WTC11 (cell line): ENCODE measurements around the gene GFOD1. TPM values are rescaled to one million over a fixed set of nuclear protein-coding genes. Genes with fewer than 3 reads are reported as not detected.

Experiments used
- ATAC-seq: fragments of 200-7000 bp; cut with Tn5 transposase; 2 replicates; pipeline ENCODE4 v1.10.0; 2021; ENCODE audit warnings: mild to moderate bottlenecking, moderate library complexity
- CTCF ChIA-PET: fragments of 300-600 bp; sonication (Branson Sonifier 250); formaldehyde crosslinking; loops from one replicate; lab custom pipeline; 2021; ENCODE audit warnings: antibody characterized with exemption; lab: Charles Lee
- POLR2A ChIA-PET: fragments of 350-600 bp; sonication (Branson Sonifier 250); formaldehyde crosslinking; loops from one replicate; lab custom pipeline; 2021; ENCODE audit warnings: antibody characterized with exemption; lab: Charles Lee
- DNase-seq: peaks from one replicate; pipeline ENCODE4 v3.0.0; 2021; ENCODE audit warnings: low spot score
- H3K27ac Mint-ChIP-seq: 2 replicates; pipeline ENCODE4 v1.8.0; 2021; ENCODE audit warnings: mixed read lengths
- H3K27me3 Mint-ChIP-seq: 2 replicates; pipeline ENCODE4 v1.8.0; 2021; ENCODE audit warnings: low read depth, mild to moderate bottlenecking, moderate library complexity, mixed read lengths
- H3K36me3 Mint-ChIP-seq: 2 replicates; pipeline ENCODE4 v1.8.0; 2021; ENCODE audit warnings: mixed read lengths
- H3K4me1 Mint-ChIP-seq: 2 replicates; pipeline ENCODE4 v1.8.0; 2022; ENCODE audit warnings: mixed read lengths
- H3K4me3 Mint-ChIP-seq: 2 replicates; pipeline ENCODE4 v1.8.0; 2021; ENCODE audit warnings: mild to moderate bottlenecking, moderate library complexity, mixed read lengths
- H3K9me3 Mint-ChIP-seq: 2 replicates; pipeline ENCODE4 v1.8.0; 2021; ENCODE audit warnings: mixed read lengths
- CREM ChIP-seq: sonication (generic); formaldehyde crosslinking; IDR thresholded peaks from 2 replicates; pipeline ENCODE4 v1.8.1; 2022; ENCODE audit warnings: mild to moderate bottlenecking, missing genetic modification reagents, moderate library complexity
- FOXK1 ChIP-seq: sonication (generic); formaldehyde crosslinking; IDR thresholded peaks from 2 replicates; pipeline ENCODE4 v1.8.0; 2022; ENCODE audit warnings: mild to moderate bottlenecking, moderate library complexity, missing genetic modification reagents
- GABPB1 ChIP-seq: sonication (generic); formaldehyde crosslinking; IDR thresholded peaks from 2 replicates; pipeline ENCODE4 v1.8.1; 2023; ENCODE audit warnings: mild to moderate bottlenecking, missing genetic modification reagents
- SMAD3 ChIP-seq: sonication (generic); formaldehyde crosslinking; IDR thresholded peaks from 2 replicates; pipeline ENCODE4 v1.8.0; 2022; ENCODE audit warnings: missing genetic modification reagents, mild to moderate bottlenecking, borderline replicate concordance
- SMAD4 ChIP-seq: sonication (generic); formaldehyde crosslinking; IDR thresholded peaks from 2 replicates; pipeline ENCODE4 v1.8.0; 2022; ENCODE audit warnings: mild to moderate bottlenecking, missing genetic modification reagents
- total RNA-seq: library from RNA; stranded (reverse); gene quantifications from 3 replicates; pipeline ENCODE4 v1.2.3, GENCODE V29; 2021
- TF ChIP-seq, protein P1 (sequence below): sonication (generic); formaldehyde crosslinking; conservative IDR thresholded peaks from 2 replicates; pipeline ENCODE4 v1.8.1; 2023; ENCODE audit warnings: mild to moderate bottlenecking, low read depth, missing genetic modification reagents, moderate library complexity
- TF ChIP-seq, protein P2 (sequence below): sonication (generic); formaldehyde crosslinking; IDR thresholded peaks from 2 replicates; pipeline ENCODE4 v1.8.1; 2023; ENCODE audit warnings: mild to moderate bottlenecking, missing genetic modification reagents, borderline replicate concordance
- TF ChIP-seq, protein P3 (sequence below): sonication (generic); formaldehyde crosslinking; IDR thresholded peaks from 2 replicates; pipeline ENCODE4 v1.8.1; 2023; ENCODE audit warnings: mild to moderate bottlenecking, missing genetic modification reagents, moderate library complexity
- TF ChIP-seq, protein P4 (sequence below): fragments of 200-600 bp; IDR thresholded peaks from 2 replicates; pipeline ENCODE4 v1.8.0; 2022; ENCODE audit warnings: antibody characterized with exemption
- TF ChIP-seq, protein P5 (sequence below): sonication (generic); formaldehyde crosslinking; IDR thresholded peaks from 2 replicates; pipeline ENCODE4 v1.8.0; 2022; ENCODE audit warnings: missing genetic modification reagents
- TF ChIP-seq, protein P6 (sequence below): sonication (generic); formaldehyde crosslinking; IDR thresholded peaks from 2 replicates; pipeline ENCODE4 v1.8.1; 2023; ENCODE audit warnings: mild to moderate bottlenecking, missing genetic modification reagents

GFOD1 gene
- total RNA-seq, 1 experiment from 2014 or later, result 8.5 TPM

DNA sequence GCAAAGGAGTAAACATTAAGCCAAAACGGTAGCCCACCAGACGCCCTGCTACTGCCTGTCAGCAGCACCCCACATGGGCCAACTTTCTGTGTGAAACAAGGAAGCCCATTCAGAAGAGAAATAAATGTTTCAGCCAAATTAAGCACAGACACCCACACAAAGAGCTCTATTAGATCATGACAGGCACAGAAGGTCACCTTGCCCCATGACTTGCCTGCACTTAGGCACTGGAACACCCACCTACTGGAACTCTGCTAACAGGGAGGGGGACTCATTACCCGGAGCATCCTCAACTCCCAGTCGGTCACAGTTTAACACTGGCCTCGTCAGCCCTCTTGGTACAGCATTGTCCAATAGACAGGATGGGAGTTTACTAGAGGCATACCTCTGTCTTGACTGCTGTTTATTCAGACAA lies 31.8 kb downstream of the GFOD1 start:
- H3K4me3 Mint-ChIP-seq, result no peak overlapping the region
- H3K27ac Mint-ChIP-seq, result no peak overlapping the region
- no peak for TF ChIP-seq SMAD3 (CRISPR knock-in tag)
- no peak for TF ChIP-seq CREM
- TF ChIP-seq, protein P1, sequence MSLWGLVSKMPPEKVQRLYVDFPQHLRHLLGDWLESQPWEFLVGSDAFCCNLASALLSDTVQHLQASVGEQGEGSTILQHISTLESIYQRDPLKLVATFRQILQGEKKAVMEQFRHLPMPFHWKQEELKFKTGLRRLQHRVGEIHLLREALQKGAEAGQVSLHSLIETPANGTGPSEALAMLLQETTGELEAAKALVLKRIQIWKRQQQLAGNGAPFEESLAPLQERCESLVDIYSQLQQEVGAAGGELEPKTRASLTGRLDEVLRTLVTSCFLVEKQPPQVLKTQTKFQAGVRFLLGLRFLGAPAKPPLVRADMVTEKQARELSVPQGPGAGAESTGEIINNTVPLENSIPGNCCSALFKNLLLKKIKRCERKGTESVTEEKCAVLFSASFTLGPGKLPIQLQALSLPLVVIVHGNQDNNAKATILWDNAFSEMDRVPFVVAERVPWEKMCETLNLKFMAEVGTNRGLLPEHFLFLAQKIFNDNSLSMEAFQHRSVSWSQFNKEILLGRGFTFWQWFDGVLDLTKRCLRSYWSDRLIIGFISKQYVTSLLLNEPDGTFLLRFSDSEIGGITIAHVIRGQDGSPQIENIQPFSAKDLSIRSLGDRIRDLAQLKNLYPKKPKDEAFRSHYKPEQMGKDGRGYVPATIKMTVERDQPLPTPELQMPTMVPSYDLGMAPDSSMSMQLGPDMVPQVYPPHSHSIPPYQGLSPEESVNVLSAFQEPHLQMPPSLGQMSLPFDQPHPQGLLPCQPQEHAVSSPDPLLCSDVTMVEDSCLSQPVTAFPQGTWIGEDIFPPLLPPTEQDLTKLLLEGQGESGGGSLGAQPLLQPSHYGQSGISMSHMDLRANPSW, result no peak
- TF ChIP-seq, protein P2, sequence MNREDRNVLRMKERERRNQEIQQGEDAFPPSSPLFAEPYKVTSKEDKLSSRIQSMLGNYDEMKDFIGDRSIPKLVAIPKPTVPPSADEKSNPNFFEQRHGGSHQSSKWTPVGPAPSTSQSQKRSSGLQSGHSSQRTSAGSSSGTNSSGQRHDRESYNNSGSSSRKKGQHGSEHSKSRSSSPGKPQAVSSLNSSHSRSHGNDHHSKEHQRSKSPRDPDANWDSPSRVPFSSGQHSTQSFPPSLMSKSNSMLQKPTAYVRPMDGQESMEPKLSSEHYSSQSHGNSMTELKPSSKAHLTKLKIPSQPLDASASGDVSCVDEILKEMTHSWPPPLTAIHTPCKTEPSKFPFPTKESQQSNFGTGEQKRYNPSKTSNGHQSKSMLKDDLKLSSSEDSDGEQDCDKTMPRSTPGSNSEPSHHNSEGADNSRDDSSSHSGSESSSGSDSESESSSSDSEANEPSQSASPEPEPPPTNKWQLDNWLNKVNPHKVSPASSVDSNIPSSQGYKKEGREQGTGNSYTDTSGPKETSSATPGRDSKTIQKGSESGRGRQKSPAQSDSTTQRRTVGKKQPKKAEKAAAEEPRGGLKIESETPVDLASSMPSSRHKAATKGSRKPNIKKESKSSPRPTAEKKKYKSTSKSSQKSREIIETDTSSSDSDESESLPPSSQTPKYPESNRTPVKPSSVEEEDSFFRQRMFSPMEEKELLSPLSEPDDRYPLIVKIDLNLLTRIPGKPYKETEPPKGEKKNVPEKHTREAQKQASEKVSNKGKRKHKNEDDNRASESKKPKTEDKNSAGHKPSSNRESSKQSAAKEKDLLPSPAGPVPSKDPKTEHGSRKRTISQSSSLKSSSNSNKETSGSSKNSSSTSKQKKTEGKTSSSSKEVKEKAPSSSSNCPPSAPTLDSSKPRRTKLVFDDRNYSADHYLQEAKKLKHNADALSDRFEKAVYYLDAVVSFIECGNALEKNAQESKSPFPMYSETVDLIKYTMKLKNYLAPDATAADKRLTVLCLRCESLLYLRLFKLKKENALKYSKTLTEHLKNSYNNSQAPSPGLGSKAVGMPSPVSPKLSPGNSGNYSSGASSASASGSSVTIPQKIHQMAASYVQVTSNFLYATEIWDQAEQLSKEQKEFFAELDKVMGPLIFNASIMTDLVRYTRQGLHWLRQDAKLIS (CRISPR knock-in tag), result no peak
- no peak for TF ChIP-seq GABPB1 (CRISPR knock-in tag)
- no peaks in the 10 kb centered on the region for H3K36me3 Mint-ChIP-seq
- no peaks in the 10 kb centered on the region for H3K27me3 Mint-ChIP-seq
- CTCF ChIA-PET, result no interaction called here
- ATAC-seq (no peak), DNase-seq (no peak)
- POLR2A ChIA-PET, result no interaction called here
- no peaks in the 10 kb centered on the region for H3K9me3 Mint-ChIP-seq
- peaks cover 18% of the 10 kb centered on the region for H3K4me1 Mint-ChIP-seq

DNA sequence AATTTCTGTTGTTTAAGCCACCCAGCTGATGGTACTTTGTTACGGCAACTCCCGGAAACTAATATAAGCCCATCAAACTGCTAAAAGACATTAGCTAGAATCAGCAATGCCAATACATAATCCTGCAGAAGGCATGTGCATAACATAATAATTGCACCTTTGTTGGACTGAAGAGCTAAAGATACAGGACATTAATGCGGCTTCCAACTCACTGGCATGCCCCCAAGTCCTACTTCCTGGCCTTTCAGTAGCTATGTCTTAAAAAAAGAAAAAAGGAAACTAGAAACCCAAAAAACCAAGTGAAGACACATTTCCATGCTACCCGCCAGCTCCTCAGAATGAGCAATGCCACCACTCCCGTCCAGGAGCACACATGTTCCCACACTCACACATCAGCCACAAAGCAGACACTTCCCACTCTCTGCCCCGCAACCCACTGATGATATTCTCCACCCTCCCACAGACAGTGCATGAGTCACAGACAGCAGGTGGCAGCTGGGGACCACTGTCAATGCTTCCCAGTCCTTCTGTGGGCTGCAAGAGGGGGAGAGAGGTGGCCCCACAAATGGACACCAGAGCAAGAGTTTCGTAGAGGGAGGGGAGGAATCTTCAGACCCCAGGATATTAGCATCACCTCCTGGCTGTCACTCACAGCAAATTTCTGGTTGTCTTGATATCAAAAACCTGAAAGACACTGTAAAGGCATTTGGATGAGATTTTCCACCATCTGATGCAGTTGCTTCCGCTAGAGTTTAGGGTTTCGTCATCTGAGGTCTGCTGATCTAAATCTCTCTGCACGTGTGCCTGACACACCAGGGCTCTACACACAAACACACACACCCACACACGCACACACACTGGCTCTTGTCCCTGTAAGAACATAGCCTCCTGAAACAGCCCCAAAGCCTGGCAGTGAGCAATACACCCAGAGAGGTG lies 32.8 kb downstream of the GFOD1 start:
- Mint-ChIP-seq H3K9me3 (peaks cover 9% of the 10 kb centered on the region), H3K4me3 (no peak overlapping the region), H3K4me1 (peaks cover 18% of the 10 kb centered on the region), H3K27me3 (no peaks in the 10 kb centered on the region), H3K36me3 (peaks cover 7% of the 10 kb centered on the region), H3K27ac (no peak overlapping the region)
- ChIA-PET CTCF (no interaction called here), POLR2A (no interaction called here)
- TF ChIP-seq, protein P3, sequence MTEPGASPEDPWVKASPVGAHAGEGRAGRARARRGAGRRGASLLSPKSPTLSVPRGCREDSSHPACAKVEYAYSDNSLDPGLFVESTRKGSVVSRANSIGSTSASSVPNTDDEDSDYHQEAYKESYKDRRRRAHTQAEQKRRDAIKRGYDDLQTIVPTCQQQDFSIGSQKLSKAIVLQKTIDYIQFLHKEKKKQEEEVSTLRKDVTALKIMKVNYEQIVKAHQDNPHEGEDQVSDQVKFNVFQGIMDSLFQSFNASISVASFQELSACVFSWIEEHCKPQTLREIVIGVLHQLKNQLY (CRISPR knock-in tag), result no peak
- TF ChIP-seq, protein P4, sequence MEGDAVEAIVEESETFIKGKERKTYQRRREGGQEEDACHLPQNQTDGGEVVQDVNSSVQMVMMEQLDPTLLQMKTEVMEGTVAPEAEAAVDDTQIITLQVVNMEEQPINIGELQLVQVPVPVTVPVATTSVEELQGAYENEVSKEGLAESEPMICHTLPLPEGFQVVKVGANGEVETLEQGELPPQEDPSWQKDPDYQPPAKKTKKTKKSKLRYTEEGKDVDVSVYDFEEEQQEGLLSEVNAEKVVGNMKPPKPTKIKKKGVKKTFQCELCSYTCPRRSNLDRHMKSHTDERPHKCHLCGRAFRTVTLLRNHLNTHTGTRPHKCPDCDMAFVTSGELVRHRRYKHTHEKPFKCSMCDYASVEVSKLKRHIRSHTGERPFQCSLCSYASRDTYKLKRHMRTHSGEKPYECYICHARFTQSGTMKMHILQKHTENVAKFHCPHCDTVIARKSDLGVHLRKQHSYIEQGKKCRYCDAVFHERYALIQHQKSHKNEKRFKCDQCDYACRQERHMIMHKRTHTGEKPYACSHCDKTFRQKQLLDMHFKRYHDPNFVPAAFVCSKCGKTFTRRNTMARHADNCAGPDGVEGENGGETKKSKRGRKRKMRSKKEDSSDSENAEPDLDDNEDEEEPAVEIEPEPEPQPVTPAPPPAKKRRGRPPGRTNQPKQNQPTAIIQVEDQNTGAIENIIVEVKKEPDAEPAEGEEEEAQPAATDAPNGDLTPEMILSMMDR, result no peak
- TF ChIP-seq SMAD4 (CRISPR knock-in tag) (no peak), FOXK1 (CRISPR knock-in tag) (no peak)
- TF ChIP-seq, protein P5, sequence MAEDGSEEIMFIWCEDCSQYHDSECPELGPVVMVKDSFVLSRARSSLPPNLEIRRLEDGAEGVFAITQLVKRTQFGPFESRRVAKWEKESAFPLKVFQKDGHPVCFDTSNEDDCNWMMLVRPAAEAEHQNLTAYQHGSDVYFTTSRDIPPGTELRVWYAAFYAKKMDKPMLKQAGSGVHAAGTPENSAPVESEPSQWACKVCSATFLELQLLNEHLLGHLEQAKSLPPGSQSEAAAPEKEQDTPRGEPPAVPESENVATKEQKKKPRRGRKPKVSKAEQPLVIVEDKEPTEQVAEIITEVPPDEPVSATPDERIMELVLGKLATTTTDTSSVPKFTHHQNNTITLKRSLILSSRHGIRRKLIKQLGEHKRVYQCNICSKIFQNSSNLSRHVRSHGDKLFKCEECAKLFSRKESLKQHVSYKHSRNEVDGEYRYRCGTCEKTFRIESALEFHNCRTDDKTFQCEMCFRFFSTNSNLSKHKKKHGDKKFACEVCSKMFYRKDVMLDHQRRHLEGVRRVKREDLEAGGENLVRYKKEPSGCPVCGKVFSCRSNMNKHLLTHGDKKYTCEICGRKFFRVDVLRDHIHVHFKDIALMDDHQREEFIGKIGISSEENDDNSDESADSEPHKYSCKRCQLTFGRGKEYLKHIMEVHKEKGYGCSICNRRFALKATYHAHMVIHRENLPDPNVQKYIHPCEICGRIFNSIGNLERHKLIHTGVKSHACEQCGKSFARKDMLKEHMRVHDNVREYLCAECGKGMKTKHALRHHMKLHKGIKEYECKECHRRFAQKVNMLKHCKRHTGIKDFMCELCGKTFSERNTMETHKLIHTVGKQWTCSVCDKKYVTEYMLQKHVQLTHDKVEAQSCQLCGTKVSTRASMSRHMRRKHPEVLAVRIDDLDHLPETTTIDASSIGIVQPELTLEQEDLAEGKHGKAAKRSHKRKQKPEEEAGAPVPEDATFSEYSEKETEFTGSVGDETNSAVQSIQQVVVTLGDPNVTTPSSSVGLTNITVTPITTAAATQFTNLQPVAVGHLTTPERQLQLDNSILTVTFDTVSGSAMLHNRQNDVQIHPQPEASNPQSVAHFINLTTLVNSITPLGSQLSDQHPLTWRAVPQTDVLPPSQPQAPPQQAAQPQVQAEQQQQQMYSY (CRISPR knock-in tag), result no peak
- TF ChIP-seq, protein P6, sequence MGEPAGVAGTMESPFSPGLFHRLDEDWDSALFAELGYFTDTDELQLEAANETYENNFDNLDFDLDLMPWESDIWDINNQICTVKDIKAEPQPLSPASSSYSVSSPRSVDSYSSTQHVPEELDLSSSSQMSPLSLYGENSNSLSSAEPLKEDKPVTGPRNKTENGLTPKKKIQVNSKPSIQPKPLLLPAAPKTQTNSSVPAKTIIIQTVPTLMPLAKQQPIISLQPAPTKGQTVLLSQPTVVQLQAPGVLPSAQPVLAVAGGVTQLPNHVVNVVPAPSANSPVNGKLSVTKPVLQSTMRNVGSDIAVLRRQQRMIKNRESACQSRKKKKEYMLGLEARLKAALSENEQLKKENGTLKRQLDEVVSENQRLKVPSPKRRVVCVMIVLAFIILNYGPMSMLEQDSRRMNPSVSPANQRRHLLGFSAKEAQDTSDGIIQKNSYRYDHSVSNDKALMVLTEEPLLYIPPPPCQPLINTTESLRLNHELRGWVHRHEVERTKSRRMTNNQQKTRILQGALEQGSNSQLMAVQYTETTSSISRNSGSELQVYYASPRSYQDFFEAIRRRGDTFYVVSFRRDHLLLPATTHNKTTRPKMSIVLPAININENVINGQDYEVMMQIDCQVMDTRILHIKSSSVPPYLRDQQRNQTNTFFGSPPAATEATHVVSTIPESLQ (CRISPR knock-in tag), result no peak
- no peak for DNase-seq
- ATAC-seq, result no peak
